Left hindlimb (tissue), 1 donor: ENCODE results near the gene MYLK.
A peak's percentile ranks its signal among the peaks of the same experiment; 100 is the strongest.

Experiments used
- DNase-seq: peaks from one replicate; pipeline ENCODE4 v3.0.0-alpha.2; 2018

The MYLK gene

DNA sequence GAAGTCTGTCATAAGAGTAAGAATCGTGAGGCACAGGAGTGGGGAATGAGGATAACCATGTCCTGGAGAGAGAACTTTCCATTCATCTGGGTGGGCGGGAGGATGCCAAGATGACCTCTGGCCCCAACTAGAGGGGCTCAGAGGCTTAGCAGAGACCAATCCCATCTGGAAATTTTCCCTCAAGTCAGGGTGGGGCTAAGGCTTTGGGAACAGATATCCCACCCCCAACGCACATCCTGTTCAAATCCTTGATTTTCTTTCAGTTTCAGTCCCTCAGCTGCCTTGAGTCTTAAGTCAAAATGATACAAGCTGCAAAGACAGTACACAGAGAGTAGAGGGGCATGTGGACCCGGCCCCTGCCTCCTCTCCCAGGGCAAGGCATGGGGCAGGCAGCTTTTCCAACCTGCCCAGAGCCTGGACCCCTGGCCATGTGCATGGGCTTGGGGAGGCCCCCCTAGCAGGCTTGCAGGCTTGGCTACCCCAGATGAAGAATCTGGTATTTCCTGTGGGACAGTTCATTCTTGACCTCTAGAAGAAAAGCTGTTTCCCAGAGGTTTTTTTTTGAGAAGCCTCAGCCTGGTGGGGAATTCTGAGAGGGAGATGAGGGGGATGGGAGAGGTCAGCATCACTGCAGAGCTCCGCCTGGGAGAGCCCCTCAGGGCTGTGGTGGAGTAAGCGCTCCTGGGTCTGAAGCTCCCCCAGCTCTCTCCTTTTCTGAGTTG is 189.6 kb downstream of the MYLK start:
- DNase-seq: no peak

DNA sequence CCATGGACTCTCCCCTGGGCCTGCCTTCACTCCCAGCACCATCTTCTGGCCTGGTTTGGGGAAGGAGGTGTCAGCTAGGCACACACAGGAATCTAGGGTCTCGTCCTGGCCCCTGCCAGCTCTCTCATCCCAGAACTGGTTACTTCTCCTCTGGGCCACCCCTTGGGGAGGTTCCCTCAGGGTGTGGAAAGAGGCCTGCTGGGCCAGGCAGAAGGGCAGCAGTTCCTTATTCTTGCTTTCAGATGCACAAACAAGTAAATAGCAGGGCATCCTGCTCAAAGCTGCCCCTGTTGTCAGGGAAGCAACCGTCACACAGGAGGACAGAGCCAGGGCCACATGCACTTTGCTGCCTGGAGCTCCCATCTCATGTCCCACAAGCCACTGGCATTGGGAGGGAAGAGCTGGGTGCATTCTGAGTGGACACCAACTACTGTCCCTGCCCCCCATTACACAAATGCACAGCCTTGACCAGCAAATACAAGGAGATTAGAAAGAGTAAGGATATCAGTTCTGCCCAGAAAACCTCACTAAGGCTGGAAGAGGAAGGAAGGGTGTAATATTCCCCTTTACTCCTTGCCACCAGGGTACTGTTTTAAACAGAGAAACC is 190.4 kb downstream of the MYLK start:
- no peak for DNase-seq

DNA sequence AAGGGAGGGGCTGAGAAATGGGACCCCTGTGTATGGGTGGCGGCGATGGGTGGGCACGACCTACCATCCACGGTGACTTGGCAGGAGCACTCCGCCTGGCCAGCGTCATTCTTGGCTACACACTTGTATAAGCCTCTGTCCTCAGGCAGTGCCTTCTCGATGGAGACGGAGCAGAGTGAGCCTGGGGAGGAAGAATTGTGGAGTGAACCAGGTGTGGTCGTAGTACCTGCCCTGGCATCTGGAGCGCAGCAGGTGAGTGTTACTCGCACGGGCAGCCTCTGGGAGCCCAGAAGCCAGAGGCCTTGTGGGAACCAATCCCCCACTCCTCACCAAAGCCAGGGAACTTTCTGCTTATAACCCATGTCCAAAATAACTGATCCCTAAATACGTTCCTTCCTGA is 191.5 kb downstream of the MYLK start:
- no peak for DNase-seq

DNA sequence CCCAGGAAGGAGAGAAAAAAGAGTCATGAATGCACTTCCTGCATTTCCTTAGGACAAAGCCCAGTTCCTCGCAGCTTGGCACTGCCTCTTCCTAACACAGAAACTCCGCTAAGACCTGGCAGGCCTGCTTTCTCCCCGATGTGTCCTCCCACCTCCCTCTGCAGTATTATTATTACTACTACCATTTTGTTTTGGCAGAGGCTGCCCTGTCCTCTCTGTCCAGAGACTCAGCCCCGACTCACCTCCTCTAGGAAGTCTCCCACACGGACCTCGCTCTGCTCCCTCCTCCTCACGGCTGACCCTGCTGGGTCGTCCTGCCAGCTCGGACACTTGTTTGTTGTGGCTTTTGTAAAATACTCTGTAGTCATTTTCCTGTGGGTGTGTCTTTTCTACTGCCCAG is 192.1 kb downstream of the MYLK start:
- DNase-seq: no peak

DNA sequence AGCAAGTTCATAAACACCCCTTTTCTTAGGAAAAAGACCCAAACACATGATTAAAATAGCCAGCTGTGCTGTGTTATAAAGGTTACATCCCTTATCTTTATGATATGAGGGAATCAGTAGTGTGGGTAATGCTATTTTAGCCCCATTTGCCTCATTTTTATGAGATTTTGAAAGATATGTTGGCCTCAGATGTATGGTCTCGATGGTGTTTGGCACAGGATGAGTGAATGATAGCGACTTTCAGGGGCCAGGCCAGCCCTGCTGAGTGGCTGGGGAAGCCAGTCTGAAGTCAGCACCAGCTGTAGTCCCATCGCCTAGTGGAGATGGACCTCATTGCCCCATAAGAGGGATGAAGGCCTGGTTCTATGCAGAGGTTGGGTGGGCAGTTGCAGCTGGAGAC is 194.3 kb downstream of the MYLK start:
- DNase-seq: no peak

DNA sequence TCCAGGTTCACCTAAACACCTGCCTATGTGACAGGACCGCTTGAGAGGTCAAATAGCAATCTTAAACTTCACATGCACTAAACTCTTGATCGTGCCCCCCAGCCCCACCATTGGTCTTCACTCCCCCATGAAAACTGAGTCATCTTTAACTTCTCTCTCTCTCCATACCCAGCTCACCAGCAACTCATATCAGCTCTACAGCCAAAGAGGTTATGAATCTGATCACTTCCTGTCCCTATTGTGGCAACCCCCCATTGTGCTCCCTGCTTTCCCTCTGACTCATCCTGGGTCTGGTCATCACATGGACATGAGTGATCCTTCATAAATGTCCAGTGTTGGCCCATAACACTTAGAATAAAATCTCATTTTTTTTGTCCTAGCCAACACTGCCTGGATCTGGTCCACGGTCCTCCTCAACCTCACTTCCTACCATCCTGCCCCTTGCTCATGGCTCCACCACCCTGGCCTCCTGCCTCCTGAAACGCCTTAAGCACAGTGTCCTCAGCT is 195.8 kb downstream of the MYLK start:
- DNase-seq: no peak

DNA sequence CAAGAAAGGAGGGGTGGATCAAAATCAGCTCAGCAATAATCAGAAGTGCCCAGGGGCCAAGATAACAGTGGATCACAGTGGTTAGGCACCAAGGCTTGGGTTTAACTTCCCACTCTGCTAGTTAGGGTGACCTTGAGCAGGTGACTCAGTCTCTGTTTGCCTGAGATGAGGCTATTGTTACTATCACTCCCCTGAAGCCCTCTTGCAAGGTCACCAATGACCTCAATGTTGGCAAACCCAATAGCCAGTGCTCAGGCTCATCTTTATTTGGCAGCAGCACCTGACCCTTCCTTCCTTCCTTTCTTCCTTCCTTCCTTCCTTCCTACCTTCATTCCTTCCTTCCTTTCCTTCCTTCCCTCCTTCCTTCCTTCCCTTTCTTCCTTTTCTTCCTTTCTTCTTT is 196.8 kb downstream of the MYLK start:
- DNase-seq: no peak

DNA sequence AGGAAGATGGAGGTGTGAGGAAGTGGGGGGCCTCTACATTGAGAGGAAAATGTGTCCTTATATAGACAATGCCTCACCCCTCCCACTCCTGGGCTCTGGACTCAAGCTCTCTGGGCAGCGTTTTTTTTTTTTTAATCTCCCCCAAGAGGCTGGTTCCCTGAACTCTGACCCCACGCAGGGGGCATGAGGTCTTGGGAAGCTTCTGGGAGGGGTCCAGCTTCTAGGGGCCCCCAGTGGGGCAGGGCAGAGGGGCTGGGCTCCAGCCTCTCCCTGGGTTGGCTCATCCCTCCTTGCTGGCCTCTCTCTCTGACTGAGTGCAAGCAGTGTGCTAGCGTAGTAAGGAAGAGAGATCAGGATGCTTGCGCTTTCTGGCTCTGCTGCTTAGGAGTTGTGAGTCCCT is 197.9 kb downstream of the MYLK start:
- DNase-seq: peak; percentile 62

DNA sequence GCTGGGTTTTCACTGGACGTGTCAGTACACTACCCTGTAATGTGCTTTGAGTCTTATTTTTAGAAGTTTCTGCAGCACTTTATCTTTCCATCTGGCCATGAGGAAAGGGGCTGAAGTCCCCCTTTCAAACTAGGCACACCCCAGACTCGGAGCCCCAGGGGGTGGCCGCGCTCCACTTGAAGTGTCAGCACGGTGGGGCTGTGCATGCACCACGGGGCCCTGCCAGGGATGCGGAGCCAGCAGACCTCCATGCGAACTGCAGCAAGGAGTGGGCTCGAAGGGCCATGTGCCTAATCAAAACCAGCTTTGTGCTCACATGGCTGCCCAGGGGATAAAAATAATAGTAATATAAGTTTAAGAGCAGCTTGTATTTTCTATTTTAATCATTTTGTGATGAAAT is 198.4 kb downstream of the MYLK start:
- DNase-seq: no peak

DNA sequence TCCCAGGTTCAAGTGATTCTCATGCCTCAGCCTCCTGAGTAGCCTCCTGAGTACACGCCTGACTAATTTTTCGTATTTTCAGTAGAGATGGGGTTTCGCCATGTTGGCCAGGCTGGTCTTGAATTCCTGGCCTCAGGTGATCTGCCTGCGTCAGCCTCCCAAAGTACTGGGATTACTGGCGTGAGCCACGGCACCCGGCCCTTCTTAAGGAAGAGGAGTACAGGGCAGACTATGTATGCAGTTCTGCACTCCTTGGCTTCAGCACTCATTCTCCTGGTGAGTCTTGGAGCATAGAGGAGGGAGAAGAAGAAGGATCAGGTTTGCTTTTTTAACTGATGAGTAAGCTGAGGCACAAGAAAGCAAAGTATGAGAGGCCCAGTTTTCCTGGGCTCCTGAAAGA is 199.5 kb downstream of the MYLK start:
- DNase-seq: no peak

DNA sequence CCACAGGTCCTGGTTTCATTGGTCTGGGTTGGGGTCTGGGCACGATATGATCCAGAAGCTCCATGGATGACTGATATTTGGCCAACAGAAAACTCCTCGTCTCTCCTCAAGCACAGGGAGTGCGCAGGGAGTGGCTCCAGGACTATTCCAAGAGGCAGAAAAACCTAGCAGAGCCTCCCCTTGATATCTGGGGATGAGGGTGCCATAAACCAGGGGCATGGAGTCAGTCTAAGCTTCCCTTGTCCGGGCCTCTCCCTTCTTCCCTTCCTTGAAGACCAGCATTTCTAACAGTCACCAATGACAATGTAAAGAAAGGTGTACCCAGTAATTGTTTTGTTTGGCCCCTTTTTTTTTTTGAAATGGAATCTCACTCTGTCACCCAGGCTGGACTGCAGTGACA is 199.9 kb downstream of the MYLK start:
- DNase-seq: no peak

DNA sequence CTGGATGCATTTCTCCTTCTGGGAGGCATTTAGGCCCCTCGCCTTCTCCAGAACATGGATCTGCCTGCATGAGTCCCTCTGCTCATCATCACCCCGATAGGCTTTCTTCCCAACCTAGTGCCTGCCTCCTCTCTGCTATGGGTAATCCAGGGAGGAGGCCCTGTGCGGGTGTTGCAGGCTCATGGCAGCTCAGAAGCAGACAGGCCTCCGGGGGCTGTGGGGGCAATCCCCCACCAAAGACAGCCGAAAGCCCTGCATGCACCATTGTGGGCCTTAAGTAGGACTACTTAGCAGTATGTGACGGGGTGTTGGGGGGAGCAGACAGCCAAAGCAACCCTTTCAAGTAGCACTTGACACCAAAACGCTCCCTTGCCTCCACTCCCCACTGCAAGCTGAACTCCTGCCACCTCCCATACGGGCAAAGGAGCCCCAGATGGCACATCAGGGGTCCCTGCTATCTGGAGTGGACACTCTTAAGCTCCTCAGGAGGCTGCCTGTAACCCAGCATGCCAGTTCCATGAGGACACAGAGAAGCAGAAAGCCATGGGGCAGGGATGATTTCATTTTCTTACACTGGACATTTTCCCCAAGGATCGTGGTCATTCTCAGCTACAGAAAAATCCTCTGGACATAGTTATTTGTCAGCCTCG is 200.5 kb downstream of the MYLK start:
- no peak for DNase-seq

DNA sequence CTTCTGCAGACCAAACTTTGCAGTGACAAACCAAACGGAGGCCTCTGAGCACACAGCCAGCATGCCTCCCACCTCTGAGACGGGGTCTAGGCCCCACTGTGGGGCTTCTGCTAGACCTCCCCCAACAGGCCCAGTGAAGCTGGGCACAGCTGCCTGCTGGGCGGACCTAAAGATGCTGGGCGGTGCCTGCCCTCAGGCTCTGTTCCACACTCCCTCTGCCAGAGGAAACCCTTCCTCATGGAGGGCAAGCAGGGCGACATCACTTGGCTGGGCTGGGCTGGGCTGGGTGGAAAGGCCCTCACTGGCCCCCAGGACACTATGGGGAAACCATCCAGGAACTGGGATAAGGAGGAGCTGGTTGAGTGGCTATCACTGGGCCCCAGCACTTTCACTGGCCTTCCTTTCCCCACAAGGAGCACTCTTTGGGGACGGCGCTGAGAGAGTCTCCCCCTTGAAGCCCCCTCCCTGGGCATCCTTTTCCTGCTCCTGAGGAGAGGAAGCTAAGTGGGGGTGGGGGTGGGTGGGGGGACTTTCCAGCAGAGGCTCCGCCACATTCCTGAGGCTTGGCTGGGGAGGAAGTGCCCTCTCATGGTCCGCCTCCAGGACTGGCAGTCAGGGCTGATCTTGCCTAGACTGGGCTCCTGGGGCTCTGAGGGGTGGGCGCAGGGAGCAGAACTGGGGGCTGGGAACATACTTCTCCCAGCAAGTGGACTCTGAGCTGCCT is 201.2 kb downstream of the MYLK start:
- no peak for DNase-seq

DNA sequence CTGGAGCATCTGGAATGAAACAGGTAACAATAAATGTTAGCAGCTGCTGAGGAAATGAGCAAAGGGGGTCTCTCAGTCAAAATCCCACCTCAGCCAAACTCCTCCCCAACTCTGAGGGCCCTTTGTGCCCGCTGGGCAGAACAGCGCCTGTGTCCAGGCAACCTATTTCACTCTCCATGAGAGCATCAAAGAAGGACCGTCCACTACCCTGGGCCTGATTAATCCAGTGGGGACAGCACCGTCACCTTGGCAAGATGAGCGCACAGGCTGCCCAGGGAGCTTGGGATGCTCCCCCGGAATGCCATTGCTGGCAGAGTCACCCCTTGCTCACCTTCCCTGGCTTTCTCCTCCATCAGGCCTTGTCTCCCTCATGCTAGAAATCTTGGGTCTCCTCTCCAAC is 201.8 kb downstream of the MYLK start:
- DNase-seq: no peak

DNA sequence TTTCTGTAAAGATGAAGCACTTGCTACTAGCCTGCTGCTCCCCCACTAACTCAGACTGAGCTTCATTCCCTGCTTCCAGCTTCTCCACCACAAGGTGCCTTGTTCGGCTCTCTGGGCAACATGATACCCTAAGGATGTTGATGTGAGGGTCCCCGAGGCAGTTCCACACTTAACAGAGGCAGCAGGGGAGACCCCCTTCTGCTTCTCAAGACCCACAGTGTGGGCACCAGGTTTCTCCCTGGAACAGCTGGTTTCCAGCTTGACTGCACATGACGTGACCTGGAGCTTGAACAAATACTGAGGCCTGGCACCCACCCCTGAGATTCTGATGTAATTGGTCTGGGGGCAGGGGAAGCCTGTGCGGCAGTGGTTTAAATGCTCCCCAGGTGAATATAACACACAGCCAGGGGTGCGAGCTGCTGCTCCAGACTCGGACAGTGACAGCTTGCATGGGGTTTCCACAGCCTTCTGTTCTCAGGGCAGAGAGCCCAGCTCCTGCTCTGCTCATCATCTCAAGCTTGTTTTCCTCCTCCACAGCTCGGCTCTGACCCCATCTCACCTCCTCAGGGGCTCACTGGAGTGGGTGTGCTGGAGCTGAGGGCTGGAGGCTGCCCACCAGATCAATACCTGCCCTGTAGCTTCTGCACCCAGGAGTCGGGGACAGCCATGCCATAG is 204.3 kb downstream of the MYLK start:
- no peak for DNase-seq

DNA sequence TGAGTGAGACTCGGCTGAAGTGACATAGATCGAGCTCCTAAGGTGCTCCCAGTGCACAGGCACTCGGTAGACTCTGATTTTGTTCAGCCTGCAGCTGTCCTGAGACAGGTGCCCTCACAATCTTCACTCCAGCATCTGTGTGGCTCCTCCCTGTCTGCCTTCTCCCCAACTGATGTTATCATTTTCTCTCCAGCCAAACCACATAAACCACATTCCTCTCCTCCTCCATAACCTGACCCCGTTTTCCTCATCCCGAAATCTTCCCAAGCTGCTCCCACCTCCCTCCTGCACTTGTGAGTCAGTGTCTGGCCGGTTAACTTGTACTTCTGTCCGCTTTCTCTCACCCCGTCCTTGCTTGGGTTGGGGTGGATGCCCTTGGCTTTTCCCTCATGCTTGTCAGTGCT is 206.0 kb downstream of the MYLK start:
- no peak for DNase-seq

DNA sequence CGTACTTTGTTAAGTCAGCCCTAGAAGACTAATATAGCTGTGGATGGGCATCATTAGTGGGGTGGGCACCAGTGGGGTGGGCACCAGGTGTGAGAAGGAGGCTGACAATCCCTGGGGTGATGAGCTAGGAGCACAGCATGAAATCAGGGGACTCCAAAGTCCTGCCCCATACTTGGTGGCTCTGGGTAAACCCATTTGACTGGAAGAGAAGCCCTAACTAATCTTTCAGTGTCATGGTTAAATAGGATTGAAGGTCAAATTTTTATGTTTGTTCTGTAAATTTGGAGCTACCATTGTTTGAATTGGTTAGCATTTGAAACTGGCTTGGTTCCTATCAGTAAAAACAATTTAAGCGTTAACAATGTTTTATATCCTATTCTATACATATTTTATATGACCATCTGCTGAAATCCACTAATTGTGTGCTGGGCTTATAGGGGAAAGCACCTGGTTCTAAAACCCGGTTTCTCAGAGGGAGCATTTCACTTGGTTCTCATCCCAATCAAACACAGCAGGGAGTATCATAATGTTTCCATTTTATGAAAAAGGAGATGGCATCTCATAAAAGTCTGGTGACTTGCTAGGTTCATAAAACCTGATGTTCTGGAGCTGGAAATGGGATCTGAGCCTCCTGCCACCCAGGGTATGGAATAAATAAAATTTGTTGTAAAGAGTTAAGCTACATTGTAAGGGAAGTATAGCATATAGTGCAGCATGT is 211.5 kb downstream of the MYLK start:
- no peak for DNase-seq

DNA sequence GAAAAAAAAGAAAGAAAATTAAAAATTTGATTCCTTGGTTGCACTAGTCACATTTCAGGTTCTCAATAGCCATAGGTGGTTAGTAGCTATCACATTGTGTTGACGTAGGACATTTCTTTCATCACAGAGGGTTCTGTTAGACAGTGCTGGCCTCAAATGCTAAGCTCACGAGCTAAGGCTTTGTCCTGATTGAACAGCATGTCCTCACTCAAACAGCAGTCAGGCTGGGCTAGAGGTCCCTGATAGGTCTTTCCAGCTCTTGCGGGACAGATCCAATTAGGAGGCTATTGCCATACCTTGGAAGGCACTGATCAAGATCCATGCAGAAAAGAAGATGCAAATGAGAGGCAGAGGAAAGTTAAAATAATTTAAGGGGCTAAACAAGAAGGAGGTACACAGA is 213.4 kb downstream of the MYLK start:
- no peak for DNase-seq

DNA sequence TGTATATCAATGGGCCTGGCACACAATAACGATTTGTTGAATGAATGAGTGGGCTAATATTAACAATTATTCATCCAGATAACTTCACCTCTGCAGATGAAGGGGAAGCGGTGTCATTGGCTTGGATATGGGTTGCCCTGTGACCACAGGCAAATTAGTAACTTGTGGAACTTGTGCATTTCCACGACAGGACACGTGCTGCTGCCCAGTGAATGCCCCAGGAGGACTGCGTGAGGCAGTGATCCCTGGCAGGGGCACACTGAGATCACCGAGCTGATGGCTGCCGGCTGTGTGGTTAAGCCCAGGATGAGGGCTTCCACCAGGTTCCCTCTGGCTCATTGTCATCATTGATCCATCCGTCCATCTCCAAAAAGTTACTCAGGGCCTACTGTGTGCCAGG is 215.2 kb downstream of the MYLK start:
- DNase-seq: no peak

DNA sequence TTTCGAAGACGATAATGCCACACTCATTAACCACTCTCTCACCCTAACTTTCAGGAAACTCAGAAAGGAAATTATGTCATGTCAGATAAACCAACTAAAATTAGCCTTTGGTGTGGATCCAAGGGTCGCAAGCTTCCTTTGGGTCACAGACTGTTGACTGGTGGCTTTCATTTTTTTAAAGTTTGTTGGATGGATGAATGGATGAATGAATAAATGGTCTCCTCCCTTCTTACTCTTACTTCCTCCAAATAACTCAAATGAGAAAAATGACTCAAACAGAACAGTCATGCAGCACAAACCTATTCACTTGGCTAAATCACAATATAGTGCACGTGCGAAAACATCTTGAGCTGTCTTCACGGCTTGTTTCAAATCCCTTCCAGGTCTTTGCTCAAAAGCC is 216.3 kb downstream of the MYLK start:
- DNase-seq: no peak

DNA sequence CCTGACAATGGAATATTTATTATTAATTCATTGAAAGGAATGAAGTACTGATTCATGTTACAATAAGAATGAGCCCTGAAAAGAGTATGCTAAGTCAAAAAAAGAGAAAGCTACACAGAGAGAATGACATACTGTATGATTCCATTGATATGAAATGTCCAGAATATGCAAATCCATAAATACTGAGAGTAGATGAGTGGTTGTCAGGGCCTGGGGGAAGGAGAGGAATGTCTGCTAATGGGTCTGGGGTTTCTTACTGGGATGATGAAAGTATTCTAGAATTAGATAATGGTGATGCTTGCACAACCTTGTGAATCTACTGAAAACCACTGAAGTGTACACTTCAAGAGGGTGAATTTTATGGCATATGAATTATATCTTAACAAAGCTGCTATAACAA is 219.4 kb downstream of the MYLK start:
- no peak for DNase-seq

DNA sequence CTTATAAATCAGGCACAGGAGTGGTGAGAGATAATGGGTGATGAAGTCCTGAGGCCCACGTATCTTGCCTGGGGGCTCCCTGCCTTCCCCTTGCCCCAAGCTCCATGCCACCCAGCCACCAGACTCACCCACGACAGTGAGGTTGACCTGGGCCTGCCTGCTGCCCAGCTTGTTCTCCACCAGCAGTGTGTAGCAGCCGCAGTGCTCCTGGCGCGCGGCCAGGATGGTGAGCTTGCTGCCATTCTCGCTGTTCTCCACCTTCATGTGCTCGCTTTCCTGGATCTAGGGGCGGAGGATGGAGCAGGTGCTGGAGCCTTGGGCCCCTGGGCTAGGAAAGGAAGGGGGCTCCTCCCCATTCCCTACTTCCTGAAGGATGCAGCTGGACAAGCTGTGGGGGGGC is 220.2 kb downstream of the MYLK start:
- DNase-seq: no peak
